Stimulated activated CD4-positive, alpha-beta T cell treated with anti-CD3 and anti-CD28 coated beads, Interleukin-12 subunit alpha, Interleukin-12 subunit beta, amount 100 ng/mL, for 24 hours (primary cell): ENCODE results near the gene ZNF692.

Source experiments
- DNase-seq, 2 experiments: peaks; one replicate each; pipeline ENCODE4 v3.0.0-alpha.2; 2020; ENCODE audit warnings: low read depth in 2 of 2

Gene ZNF692

DNA sequence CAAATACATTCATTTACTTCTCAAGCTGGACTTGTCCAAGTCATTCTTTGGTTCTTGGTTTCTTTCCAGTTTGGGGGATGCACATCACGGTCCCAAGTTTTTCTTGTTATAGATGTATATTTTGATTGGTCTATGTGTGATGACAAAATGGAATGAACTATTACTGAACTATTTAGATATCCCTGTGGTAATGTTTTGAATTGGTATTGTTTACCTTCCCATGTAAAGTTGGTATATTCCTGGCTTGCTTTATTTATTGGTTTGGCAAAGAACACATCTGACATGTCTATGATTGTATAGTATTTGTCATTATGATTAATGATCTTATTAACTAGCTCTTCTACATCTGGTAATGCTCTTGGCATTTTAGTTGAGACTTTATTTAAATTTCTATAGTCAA, 22.4 kb upstream of the ZNF692 start:
- DNase-seq, result no peak

- DNase-seq, result peak; percentile 83 to 84
Measured at GRCh38 chr1:248873993-248874533, 15.2 kb upstream of the ZNF692 start.

DNA sequence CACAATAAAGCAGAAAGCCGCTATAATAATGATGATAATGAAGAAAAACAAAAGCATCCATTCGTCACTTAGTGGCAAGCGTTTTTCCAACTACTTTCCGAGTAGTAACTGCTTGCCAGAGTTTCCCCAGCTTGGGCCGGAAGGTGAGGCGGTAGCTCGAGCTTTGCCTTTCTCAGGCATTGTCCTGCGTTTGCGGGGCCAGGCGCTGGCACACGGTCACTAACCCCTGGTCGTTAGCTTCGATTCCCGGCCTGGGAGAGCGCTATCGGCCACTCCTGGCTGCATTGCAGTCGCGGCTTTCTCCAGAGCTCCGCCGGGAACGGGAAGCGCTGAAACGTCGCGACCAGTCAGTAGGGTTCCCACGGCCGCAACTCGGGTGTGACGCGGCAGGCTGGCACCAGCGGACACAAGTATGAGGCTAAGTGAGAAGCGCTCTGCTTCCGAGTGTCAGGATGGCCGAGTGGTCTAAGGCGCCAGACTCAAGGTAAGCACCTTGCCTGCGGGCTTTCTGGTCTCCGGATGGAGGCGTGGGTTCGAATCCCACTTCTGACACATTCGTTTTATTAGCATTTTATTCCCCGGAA, 14.6 kb upstream of the ZNF692 start:
- DNase-seq, result peak; percentile 95 to 98

GRCh38 chr1:248872752-248873408, 14.0 kb upstream of the ZNF692 start:
- peak; percentile 34 to 56 for DNase-seq

DNA sequence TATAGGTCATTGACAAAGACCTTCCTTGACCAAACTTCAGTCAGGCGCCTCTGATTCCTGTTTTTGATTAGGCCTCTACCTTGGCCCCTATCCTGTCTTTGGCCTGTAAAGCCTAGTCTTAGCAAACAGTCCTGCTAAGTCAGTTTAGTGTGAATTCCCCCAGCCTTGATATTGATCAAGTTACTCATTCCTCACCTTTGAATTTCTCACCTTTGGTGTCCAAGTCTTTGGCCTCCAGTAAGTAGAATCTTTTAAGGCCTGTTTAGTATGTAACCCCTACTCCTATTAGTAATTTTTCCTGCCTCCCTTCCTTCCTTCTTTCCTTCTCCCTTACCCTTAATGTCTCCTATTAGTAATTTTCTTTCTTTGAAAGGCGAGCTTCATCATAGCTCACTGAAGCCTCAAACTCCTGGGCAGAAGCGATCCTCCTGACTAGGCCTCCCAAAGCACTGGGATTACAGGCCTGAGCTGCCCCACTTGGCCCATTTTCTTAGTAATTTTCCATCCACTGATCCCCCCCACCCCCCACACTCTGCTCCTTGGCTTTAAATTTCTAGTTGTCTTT, 13.0 kb upstream of the ZNF692 start:
- no peak for DNase-seq

GRCh38 chr1:248862998-248863881, 4.4 kb upstream of the ZNF692 start:
- peak; percentile 62 to 83 for DNase-seq

DNA sequence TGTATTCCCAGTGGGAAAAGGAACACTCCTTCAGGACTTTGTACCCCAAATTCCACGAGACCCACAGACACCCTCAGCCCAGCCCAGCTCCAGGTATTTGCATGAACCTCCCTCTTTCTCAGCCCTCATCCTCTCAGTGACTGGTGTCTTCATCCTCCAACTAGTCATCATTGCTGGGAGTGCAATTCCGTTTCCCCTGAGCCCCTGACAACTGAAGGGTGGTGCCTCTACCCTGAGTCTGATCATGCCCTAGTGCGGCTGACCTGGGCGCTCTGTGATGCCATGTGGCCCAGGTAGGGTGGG, 3.8 kb upstream of the ZNF692 start:
- no peak for DNase-seq

DNA sequence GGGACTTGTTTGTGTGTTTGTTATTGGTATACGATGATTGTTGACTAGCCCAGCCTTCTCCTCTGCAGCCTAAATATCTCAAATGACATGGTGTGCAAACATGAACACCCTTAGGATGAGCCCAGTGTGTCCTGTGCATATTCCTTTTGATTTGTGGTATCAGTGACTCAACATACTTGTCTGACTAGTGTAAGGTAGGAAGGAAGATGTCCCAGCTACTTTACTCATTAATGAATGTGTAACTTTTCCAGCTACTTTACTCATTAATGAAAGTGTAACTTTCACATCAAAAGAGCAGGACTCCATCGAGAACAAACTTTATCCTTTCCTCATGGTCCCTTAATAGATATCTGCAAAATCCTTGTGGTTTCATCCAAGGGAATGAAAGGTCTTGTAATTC, 2.7 kb upstream of the ZNF692 start:
- DNase-seq, result no peak

- DNase-seq, result no peak
Measured at GRCh38 chr1:248860007-248860406, 1.1 kb upstream of the ZNF692 start.

DNA sequence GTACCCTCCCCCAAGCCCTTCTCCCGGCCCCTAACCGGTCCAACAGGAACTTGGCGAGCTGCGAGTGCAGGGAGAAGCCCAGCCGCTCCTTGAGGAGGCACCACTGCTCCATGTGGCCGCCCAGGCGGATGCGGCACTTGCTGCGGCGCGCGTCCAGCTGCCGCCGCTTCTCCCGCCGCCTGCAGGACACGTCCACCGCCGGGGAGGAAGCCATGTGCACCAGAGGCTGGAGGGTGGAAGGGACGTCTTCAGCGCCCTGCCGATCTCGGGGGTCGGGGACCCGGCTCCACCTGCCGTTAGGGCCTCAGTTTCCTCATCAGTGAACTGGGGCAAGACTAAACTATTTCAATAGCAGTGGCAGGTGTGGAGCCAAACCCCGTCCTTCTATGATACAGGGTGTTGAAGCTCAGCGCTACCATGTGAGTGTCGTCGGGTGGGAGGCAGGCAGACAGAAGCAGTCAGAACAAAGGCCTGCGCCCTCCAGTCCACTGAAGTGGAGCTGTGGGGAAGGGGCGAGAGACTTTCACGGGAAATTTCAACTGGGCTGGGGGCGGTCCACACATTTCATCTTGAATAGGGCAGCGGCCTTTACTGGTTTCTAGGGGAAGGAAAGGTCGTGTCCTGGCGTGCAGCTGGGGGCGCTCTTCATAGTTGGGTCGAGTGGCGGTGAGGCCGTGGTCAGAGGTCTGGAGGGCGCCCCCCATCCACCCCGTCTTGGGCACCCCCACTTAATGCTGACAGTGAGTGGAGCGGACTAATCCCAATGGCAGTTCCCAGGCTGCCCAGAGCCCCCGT, 592 bp downstream of the ZNF692 start:
- DNase-seq, result no peak

- DNase-seq, result no peak
Measured at GRCh38 chr1:248857749-248858095, 1.2 kb downstream of the ZNF692 start.

GRCh38 chr1:248857201-248857600, 1.7 kb downstream of the ZNF692 start:
- DNase-seq, result no peak

DNA sequence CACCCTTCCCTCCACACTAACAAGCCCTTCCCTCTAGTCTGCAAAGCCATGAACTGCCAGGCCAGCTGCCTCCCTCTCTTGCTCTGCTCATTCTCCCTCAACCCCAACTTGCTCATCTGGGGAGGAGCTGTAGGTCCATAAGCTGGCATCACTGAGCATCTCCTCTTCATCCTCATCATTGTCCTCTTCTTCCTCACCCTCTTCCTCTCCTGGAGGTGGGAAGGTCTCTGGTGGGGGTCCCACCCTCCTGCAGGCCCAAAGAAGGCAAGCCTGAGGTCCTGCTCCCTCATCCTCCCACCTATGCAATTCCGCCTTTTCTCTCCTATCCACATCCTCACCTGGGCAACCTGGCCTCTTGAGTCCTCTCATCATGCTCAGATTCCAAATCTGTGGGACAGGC, 2.7 kb downstream of the ZNF692 start:
- DNase-seq, result no peak

- no peak for DNase-seq
Measured at GRCh38 chr1:248855580-248855979, 3.3 kb downstream of the ZNF692 start.

GRCh38 chr1:248853663-248854375, 5.1 kb downstream of the ZNF692 start:
- DNase-seq, result no peak

DNA sequence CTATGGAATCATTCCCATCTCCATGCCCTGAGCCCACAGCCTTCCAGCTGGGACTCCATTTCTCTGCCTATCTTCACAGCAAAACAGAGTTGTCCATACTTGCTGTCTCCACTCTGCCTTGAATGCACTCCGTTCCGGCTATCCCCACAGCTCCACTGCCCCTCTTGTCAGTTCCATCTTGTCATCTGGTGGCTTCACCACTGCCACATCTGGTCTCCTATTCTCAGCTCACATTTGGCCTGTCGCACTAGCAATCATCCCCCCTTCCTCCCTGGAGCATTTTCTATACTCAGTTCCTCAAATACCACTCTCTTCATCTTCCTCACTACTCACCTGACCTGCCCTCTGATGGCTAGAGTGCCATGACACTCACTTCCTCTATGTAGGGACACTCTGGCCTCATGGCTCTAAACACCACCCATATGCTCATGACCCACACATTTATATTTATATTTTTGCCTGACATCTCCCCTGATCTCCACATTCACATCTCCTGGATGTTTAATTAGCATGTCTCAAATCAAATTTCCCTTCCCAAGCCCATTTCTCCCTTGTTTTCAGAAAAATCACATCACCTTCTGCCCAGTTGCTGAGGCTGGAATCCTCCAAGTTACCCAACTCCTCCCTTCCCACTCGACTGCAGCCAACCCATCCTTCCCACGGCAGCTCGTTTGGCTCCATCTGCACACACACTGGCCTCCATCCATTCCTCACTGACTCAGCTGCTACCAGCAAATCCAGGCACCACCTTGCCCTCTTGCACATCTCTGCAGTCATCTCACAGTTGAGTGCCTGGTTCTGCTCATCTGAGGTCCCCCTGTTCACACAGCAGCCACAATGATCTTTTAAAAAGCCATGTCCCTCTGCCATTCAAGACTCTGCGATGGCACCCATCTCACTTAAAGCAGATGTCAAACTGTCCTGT, 6.1 kb downstream of the ZNF692 start:
- no peak for DNase-seq

- DNase-seq, result no peak
Measured at GRCh38 chr1:248851390-248851789, 7.5 kb downstream of the ZNF692 start.

DNA sequence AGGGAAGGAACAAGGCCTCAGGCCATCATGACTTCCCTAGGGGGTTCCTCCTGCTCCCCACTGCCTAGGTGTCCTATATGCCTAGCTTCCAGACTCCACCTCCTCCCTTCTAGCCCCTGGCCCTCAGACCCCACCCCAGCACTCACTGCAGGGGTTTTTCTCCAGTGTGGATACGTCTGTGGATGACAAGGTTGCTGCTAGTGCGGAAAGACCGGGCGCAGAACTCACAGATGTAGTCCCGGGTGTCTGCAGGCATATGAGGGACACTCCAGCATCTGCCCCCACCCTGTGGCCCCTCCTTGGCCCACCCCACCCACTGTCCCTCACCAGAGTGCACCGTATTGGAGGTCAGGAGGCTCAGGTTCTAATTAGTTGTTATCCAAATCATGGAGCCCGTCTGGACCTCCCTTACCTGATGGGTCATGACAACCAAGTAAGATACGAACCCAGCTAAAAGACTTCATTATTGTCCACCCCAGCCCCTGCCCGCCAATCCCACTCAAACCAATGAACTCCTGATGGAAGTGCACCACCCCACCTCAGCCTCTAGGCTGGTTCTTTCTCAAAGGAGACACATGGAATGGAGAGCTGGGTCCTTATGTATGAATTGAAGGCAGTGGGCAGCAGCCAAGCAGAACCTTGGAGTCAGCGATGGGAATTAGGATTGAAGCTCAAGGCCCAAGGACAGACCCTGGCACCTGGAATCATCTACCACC, 8.2 kb downstream of the ZNF692 start:
- no peak for DNase-seq

GRCh38 chr1:248850124-248850523, 8.8 kb downstream of the ZNF692 start:
- DNase-seq, result no peak
